ENCODE results near the gene PTGS2.
"Not testable (repeated sequence)": the region's sequence is repeated elsewhere in the genome, so short reads cannot be mapped to it uniquely, and the experiment has no call there.

The PTGS2 gene

GRCh38 chr1:186670297-186671135, 9.7 kb downstream of the PTGS2 start:
- DNase-seq (ENCODE audit: low read depth, low spot score), result no peak

DNA sequence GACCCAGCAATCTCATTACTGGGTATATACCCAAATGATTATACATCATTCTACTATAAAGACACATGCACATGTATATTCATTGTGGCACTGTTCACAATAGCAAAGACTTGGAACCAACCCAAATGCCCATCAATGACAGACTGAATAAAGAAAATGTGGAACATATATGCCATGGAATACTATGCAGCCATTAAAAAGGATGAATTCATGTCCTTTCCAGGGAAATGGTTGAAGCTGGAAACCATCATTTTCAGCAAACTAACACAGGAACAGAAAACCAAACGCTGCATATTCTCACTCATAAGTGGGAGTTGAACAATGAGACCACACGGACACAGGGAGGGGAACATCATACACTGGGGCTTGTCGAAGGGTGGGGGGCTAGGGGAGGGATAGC, 10.4 kb downstream of the PTGS2 start:
- DNase-seq (ENCODE audit: low read depth, low spot score), result not testable (repeated sequence)

- DNase-seq (ENCODE audit: low read depth, low spot score), result not testable (repeated sequence)
These were observed 16.0 kb downstream of the PTGS2 start for GRCh38 chr1:186664217-186664616.

DNA sequence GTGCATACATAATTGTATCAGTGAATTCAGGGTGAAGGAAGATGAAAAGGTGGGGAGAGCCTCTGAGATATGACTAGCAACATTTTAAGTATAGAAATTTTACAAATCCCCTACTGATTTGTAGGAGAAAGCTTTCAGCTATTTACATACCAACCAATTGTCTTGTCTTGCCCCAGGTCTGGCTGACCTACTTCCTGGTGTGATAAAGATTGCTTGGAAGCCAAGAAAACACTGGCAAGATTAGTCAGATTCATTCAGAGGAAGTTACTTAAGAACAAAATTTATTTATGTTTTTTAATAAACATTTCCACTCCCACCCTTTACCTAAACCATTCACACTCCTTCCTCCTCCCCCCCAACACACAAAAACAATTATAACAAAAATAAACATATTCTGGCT, 17.5 kb downstream of the PTGS2 start:
- no peak for DNase-seq (ENCODE audit: low read depth, low spot score)

GRCh38 chr1:186659890-186660341, 20.3 kb downstream of the PTGS2 start:
- DNase-seq (ENCODE audit: low read depth, low spot score), result no peak

GRCh38 chr1:186658999-186659398, 21.2 kb downstream of the PTGS2 start:
- no peak for DNase-seq (ENCODE audit: low read depth, low spot score)

DNA sequence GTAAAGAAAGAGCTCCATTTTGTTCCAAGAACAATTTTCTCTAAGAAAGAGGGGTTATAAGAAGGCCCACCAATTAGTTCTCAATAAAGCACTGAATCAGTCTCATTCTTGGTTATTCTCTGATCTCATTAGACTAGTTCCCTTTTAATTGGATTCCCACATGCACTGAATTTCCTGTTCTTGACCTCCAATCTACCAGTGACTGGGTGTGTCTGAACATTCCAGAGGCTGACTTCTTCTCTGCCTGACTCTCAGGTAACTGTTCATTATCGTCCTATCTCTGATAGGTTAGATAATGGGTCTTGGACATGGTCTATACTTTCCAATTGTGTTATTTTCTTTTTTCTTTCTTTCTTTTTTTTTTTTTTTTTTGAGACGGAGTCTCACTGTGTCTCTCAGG, 22.7 kb downstream of the PTGS2 start:
- DNase-seq (ENCODE audit: low read depth, low spot score), result no peak

GRCh38 chr1:186655876-186656275, 24.3 kb downstream of the PTGS2 start:
- no peak for DNase-seq (ENCODE audit: low read depth, low spot score)

DNA sequence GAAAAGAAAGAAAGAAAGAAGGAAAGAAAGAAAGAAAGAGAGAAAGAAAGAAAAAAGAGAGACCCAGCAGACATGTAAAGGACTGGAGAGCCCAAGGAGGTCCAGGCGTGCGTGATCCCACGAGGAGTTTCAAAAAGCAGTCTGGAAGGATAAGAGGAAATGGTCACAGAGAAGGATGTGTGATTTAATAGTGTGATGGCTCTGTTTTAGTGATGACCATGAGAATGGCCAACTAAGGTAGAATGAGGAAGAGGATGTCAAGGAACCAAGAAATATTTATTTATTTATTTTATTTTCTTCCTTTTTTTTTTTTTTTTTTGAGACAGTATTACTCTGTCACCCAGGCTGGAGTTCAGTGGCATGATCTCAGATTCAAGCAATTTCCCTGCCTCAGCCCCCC, 25.5 kb downstream of the PTGS2 start:
- no peak for DNase-seq (ENCODE audit: low read depth, low spot score)

- DNase-seq (ENCODE audit: low read depth, low spot score), result no peak
These were observed 26.9 kb downstream of the PTGS2 start for GRCh38 chr1:186653312-186653711.

DNA sequence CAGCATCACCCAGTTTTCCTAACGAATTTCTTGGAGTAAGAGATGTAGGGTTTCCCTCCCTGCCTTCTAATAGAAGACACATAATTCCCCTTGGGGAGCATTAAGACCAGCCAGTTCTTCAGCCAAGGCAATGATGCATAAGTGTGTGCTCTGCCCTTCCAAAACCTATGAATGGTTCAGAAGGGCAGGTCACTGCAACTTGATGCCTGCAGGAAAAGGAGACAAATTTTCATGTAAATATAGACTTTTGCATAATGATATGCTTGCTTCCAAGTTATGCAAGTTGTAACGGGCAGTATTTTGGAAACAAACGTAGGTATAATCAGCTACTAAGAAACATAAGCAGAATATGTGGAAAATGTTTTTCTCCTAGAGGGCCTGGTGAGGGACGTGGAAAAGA, 31.6 kb downstream of the PTGS2 start:
- DNase-seq (ENCODE audit: low read depth, low spot score), result no peak

- DNase-seq (ENCODE audit: low read depth, low spot score), result not testable (repeated sequence)
These were observed 32.2 kb downstream of the PTGS2 start for GRCh38 chr1:186647985-186648384.

DNA sequence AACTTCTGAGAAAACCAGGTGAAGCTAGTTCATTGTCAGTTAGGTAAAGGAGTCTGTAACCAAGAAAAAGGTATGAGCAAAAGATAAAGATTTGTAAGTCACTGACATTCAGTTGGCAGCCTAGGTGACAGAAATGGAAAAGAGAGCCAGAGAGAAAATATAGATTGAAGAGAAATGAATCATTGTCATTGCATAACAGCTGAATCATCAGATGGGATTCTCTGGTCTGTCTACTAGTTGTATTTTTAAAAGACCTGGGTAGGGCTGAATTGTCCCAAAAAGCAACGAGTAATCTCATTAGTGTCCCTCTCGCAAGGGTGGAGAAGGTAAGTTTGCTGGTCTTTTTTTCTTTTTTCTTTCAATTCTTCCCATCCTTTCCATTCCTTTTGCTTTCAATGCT, 36.6 kb downstream of the PTGS2 start:
- DNase-seq (ENCODE audit: low read depth, low spot score), result no peak

DNA sequence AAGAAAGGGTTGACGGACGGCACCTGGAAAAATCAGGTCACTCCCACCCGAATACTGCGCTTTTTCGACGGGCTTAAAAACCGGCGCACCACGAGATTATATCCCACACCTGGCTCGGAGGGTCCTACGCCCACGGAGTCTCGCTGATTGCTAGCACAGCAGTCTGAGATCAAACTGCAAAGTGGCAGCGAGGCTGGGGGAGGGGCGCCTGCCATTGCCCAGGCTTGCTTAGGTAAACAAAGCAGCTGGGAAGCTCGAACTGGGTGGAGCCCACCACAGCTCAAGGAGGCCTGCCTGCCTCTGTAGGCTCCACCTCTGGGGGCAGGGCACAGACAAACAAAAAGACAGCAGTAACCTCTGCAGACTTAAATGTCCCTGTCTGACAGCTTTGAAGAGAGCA, 42.7 kb downstream of the PTGS2 start:
- DNase-seq (ENCODE audit: low read depth, low spot score), result not testable (repeated sequence)

DNA sequence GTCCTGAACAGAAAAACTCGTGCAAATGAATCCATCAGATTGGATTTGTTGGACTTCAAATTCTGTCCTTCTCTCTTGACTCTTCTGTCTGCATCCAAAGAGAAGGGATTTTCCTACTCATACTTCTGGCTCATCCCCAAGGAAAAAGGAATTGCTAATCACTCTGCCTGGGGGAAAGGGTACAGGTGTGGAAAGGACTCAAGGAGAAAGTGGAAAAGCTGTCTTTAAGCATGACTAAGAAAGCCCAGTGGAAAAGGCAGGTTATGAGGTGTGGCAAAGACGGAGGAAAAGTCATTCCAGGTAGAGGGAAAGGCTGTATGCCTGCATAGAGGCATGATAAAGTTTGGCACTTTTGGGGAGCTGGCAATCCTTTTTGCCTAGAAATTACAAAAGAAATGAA, 43.4 kb downstream of the PTGS2 start:
- DNase-seq (ENCODE audit: low read depth, low spot score), result no peak

DNA sequence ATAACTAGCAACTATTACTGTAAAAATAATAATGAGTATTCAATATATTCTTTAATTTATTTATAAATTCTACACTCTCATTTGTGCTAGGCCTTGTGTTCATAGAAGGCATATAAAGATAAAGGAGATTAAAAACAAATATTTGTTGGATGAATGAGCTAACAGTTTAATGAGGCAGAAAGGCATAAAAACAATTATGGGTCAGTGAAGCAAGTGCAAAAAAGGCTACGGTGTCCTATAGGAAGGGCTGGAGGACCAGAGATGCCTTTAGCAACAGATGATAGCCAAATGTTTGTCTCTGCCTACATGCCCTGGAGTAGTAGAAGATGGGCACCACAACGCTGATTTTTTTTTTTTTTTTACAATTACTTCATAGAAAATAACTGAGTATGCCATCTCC, 45.7 kb downstream of the PTGS2 start:
- DNase-seq (ENCODE audit: low read depth, low spot score), result no peak

DNA sequence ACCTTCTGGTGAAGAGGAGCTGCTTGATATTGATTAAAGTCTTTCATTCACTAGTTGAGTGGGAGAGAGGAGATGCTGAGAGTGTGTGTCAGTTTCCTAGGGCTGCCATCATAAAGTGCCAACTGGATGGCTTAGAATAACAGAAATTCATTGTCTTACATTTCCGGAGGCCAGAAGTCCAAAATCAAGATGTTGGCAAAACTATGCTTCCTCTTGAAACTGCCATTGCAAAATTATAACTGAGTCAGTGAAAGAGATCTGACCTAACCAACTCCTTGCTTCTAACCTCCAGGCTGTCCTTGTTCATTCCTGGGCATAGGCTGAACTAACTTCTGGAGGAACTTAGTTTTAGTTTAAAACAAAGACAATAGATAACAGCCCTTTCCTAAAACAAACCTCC, 47.1 kb downstream of the PTGS2 start:
- DNase-seq (ENCODE audit: low read depth, low spot score), result no peak

GRCh38 chr1:186629341-186629740, 50.9 kb downstream of the PTGS2 start:
- DNase-seq (ENCODE audit: low read depth, low spot score), result no peak

DNA sequence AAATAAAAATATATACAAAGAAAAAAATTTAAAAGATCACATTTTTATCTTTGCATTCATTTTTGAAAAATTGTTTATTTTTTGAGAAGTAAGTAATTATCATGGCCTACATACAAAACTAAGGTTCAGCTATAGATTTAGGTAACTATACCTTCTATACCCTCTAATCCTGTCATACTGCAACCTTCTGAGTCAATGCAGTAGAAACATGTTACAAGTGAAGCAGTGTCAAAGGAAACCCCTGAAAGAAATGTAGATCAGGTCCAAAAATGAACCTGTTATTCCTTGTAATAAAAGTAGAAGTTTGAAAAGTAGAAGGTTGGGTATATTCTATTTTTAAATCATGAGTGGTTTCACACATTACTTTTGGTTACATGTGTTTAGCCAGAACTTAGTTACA, 51.3 kb downstream of the PTGS2 start:
- DNase-seq (ENCODE audit: low read depth, low spot score), result no peak

GRCh38 chr1:186627019-186627418, 53.2 kb downstream of the PTGS2 start:
- no peak for DNase-seq (ENCODE audit: low read depth, low spot score)

DNA sequence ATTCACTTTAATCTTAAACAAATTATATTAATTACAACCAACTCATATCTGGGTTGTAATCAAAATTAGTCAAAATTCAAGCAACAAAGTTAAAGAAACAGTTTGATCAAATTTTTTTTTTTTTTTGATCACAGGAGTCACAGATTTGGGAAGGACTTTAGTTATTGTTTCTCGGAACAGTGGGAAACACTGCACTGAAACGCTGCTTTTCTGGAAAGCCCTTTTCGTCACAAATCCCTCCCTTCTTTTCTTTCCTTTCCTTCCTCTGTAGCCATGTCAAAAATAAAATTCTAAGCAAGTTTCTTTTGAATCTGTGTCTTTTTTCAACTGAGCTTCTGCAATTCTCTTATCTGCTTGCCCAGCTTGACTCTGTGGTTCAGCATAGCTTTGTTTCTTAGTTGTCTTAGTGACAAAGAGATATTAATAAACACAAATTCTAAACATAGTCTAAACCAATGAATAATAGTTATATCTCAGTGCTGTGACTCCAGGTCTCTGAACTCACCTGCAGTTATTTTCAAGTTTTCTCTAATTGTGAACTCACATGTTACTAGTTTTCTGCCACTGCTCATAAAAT, 53.8 kb downstream of the PTGS2 start:
- DNase-seq (ENCODE audit: low read depth, low spot score), result no peak

DNA sequence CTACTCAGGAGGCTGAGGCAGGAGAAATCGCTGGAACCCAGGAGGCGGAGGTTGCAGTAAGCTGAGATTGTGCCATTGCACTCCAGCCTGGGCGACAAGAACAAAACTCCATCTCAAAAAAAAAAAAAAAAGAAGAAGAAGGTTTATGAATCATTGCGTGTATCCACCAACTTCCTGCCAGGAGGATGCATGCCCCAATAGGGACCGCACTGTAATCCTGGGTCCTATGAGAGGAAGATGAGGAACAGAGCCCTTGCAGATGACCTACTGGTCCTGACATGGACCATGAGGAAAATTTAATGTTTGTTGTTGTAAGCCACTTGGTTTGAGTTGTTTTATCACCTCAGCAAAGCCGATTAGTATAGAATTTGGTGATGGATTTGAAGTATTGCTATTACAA, 56.7 kb downstream of the PTGS2 start:
- no peak for DNase-seq (ENCODE audit: low read depth, low spot score)
